RWPE1 (cell line): ENCODE data around the gene COL2A1.

Experiments
- CTCF ChIA-PET: fragments of 350-600 bp; sonication (Branson Sonifier 250); formaldehyde crosslinking; extraction: SDS; loops from one replicate; lab custom pipeline; 2021; lab: Yijun Ruan, JAX
- POLR2A ChIA-PET: fragments of 400-600 bp; formaldehyde crosslinking; extraction: SDS; loops from one replicate; lab custom pipeline; 2020; ENCODE audit warnings: antibody characterized with exemption; ENCODE audit not compliant: low non-redundant PET; lab: Yijun Ruan, JAX
- DNase-seq: peaks from one replicate; pipeline ENCODE4 v3.0.0; 2012; ENCODE audit warnings: low spot score
- H3K27ac ChIP-seq: fragments of 450-650 bp; 2 replicates; pipeline ENCODE4 v1.5.1; 2017
- TF ChIP-seq, protein P1 (sequence below): fragments of 450-650 bp; conservative IDR thresholded peaks from 2 replicates; pipeline ENCODE4 v1.5.1; 2017; ENCODE audit warnings: low read depth, mild to moderate bottlenecking

COL2A1 gene

DNA sequence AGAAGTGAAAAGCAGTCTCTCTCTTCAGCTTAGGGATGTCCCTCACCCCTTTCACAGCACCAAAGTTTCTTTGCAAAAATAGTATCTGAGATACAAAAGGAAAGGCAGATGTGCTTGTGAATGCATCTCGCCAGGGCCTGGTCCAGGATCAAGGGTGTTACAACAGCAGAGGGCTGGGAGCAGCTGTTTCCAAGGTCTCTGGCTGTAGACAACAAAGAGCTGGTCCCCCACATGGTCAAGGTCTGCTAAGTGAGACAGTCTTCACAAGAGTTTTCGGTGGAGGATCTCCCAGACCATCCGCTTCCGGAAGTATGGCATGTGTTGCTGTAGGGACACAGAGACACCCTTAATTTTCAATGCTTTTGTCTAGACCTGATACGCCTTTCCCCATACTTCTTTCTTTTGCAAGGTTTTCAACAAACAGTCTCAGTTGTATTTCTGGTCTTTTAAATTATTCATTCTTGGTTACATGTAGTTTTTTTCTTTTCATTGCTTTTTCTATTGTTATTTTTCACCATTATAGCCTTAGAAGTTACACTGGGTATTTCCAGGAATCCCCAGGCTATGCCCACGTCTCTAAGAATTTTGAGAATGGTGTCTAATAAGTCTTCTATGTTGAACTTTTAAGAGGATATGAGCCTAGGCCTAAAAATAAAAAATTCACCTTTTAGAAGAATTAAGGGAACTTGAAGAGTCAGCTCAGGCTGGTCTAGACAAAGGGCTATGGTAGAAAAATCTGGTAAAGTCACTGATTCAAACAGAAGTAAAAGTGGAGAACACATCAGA, 41.0 kb upstream of the COL2A1 start:
- no peak for DNase-seq
- TF ChIP-seq, protein P1, sequence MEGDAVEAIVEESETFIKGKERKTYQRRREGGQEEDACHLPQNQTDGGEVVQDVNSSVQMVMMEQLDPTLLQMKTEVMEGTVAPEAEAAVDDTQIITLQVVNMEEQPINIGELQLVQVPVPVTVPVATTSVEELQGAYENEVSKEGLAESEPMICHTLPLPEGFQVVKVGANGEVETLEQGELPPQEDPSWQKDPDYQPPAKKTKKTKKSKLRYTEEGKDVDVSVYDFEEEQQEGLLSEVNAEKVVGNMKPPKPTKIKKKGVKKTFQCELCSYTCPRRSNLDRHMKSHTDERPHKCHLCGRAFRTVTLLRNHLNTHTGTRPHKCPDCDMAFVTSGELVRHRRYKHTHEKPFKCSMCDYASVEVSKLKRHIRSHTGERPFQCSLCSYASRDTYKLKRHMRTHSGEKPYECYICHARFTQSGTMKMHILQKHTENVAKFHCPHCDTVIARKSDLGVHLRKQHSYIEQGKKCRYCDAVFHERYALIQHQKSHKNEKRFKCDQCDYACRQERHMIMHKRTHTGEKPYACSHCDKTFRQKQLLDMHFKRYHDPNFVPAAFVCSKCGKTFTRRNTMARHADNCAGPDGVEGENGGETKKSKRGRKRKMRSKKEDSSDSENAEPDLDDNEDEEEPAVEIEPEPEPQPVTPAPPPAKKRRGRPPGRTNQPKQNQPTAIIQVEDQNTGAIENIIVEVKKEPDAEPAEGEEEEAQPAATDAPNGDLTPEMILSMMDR, result no peak
- H3K27ac ChIP-seq, result no peak overlapping the region
- ChIA-PET POLR2A (no interaction called here), CTCF (no interaction called here)

DNA sequence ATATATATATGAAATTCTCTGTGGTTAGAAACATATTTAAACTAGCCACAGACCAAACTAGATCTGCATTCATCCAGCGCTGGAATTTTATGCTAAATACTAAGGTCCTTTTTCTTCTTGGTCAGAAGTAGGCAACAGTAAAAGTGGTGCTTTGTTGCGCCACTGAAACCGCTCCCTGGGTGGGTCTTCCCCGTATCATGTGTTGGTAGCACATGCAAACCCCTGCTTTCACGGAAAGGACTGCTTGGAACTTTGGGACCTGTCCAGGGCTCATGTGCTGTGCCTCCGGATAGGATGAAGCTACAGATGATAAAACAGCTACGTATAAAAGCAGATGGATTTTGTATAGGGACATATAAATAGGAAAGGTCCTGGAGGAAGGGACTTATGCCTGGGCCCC, 40.1 kb upstream of the COL2A1 start:
- no peak for DNase-seq
- TF ChIP-seq, protein P1, result no peak
- POLR2A ChIA-PET, result no interaction called here
- no peak overlapping the region for H3K27ac ChIP-seq
- CTCF ChIA-PET, result no interaction called here

DNA sequence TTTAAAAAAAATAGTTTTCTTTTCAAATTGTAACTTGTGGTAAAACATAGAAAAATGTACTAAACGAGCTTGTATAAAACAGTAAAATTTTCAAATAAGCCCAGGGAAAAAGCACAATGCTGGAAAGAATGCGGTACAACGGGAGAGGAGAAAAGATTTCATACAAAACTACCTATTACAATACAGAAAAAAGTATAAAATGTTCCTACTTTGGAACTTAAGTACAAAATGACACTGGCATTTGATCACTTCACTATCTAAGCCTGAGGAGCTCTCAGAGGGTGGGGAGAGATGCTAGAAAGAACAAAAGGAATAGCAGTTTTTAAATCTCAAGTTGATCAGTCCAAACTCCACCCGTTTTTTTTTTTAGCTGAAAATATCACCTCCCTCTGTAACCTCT, 39.5 kb upstream of the COL2A1 start:
- no peak overlapping the region for H3K27ac ChIP-seq
- POLR2A ChIA-PET, result no interaction called here
- TF ChIP-seq, protein P1, result no peak
- no peak for DNase-seq
- CTCF ChIA-PET, result interaction anchor here (0.7 kb wide), 1 partner anchor 254 kb away, joined by 3 read pairs; no protein-coding TSS in a partner anchor

DNA sequence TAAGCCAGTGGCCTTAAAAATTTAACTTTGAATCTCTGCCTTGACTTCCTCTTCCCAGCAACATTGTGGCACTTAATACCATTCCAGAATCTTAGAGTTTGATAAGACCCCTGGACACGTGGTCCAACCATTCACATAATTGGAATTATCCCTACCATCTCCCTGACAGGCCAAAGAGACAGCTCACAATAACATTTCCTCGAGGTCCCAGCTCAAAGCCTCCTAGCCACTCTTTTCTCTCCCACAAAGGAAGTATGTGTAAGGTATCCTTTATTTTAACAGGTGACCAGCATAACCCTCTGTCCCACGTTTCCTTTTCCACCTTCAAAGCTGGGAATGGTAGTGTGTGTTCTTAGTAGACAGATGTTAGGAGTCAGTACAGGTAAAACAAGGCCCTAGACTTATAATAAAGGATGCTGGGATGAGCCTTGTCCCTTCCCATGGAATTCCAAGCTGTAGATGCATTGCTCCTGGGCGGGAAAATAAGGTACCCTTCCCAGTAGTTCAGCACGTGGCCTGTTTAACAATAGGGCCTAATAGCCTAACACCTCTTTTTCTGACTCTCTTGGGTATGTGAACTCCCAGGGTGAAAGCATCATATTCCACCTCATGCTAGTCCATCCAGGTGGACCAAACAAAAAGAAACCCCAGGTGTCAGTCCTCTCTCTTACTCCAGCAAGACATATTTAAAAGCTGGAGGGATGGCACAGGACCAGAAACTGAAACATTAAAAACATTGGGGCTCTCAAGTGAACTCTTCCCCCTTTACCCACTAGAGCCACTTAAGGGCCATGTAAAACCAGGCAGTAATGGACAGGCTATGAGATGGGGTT, 37.5 kb upstream of the COL2A1 start:
- DNase-seq, result no peak
- TF ChIP-seq, protein P1, result no peak
- H3K27ac ChIP-seq, result no peak overlapping the region
- ChIA-PET POLR2A (no interaction called here), CTCF (interaction anchor here (0.6 to 0.7 kb wide), 3 partner anchors 200 to 800 kb away, joined by 3 to 4 read pairs (median 3); no protein-coding TSS in a partner anchor)

DNA sequence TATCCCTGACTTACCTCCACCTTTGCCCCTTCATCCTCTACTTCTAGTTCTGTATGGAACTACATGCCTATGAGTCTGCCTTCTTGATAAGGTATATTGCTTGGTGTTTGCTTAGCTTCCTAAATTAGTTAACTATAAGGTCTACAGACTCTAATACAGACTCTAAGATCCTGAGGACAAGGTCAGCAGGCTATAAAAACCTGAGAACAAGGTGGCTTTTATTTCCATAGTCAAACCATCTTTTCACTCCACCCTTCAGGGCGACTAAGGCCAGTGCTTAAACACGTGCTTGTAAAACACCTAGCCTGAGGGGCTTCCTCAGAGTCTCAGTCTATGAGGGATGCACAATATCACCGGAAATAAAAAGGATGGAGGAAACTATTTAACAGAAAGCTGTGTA, 36.1 kb upstream of the COL2A1 start:
- no peak overlapping the region for H3K27ac ChIP-seq
- CTCF ChIA-PET, result no interaction called here
- TF ChIP-seq, protein P1, result no peak
- no peak for DNase-seq
- POLR2A ChIA-PET, result no interaction called here

DNA sequence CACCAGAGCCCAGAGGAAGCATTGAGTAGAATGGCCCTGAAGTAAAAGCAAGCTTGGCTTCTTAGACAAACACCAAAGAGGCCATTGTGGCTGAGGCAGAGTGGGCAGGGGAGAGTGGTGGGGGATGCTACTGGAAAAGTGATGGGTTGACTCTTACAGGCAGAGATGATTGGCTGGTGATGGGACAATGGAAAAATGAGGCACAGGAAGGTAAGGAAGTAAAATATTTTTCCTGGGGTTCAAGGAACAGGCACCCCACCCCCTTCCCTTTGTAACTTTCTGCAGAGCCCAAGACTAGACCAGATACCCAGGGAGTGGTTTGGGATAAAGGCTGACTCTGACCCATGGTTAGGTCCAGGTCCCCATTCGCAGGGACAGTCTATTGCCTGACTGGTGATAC, 34.9 kb upstream of the COL2A1 start:
- TF ChIP-seq, protein P1, result no peak
- CTCF ChIA-PET, result no interaction called here
- POLR2A ChIA-PET, result no interaction called here
- no peak overlapping the region for H3K27ac ChIP-seq
- no peak for DNase-seq
